Heart left ventricle (tissue), 13 donors: Measurements from ENCODE around the gene HMGXB4.

Source experiments
- CTCF ChIP-seq, 12 donors: fragments of 200-600 bp; sonication (generic) in 4 of 12; IDR thresholded peaks; one replicate each; pipeline versions ENCODE4 v1.5.0 to v1.8.0; 2018 to 2022; ENCODE audit warnings: antibody characterized with exemption in 12 of 12, mild to moderate bottlenecking in 5 of 12
- POLR2A ChIP-seq, 2 donors: fragments of 450-650 bp; IDR thresholded peaks; one replicate each; pipeline ENCODE4 v1.6.1; 2017; ENCODE audit warnings: antibody characterized with exemption in 2 of 2, mild to moderate bottlenecking in 2 of 2, moderate library complexity in 2 of 2
- donor health status: ischemic (EF 13 %, LVEDD 7.1; RV severe dilation, severe dysfunction).
- donor health status: DM: no; HTN: yes; CAD: no.
- donor health status: DM: no; HTN: no; CAD: no.
- donor health status: ischemic (EF 25% LVEDD 6.9; RV normal size, moderate dysfunction).
- donor health status: ischemic (EF 25% LVEDD 5.7; RV mildly dilated, moderate dysfunction).
- donor health status: ischemic (EF 35%, LVEDD 5.7; RV mildly dilated, moderate dysfunction).
- donor health status: nonischemic (EF 11% LVEDD 7.7; RV severe dilation, severe dysfunction).
- donor health status: DM: yes; HTN: yes; CAD: no.
- donor health status: PGD.
- donor health status: ischemic (EF 29% LVEDD 5.4; RV normal size, mild dysfunction).
- donor health status: nonischemic (EF 23%, LVEDD 6.1; RV moderate dilation, normal function).

DNA sequence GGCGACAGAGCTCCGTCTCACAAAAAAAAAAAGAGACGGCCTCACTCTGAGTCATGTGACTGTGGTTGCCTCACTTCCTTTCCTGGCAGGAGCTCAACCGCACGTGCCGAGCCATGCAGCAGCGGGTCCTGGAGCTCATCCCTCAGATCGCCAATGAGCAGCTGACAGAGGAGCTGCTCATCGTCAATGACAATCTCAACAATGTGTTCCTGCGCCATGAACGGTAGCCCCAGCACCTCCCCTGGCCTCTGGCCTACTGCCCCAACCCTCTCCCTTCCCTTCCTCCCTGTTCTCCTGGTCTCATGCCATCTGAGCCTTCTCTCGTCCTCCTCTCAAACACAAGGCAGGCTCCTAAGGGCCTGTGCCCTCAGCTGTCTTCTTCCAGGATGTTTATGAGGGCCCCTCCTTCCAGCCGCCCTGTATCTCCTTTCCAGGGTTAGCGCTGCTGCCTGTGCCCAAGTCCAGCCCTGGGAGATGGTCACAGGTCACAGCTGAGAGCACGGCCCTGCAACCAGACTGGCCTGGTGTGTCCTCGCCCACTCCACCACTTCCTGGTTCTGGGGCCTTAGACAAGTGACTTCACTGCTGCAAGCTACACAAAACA lies 73.1 kb downstream of the HMGXB4 start:
- TF ChIP-seq CTCF (IDR thresholded peaks at IDR 0.05) (no peak), POLR2A (IDR thresholded peaks at IDR 0.05) (no peak)
